ENCODE results near the gene MS4A14. TPM values are rescaled to one million over a fixed set of nuclear protein-coding genes. Genes with fewer than 3 reads are reported as not detected.

Gene MS4A14
- total RNA-seq, 2 experiments from 2014 or later: not detected

DNA sequence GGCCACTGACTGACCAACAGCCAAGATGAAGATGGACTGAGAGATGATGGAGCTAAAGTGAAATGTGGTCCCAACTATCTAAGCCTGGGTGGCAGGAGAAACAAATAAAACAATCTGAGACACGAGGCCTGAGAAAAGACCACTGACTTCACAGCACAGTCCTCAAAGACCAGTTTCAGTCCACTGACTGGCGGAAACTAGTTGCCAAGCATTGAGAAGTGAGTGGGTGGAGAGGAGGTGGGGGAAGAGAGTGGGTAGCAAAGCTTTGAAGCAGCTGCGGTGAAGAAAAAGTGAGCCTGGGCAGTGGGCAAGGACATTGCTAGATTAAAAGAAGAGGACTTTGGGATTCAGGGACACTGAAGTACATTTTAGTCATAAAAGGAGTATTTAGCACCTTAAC is 61.3 kb downstream of the MS4A14 start:
- no peaks in the 10 kb centered on the region for H3K9me3 ChIP-seq (ENCODE audit: control insufficient read depth in 1 of 2, insufficient read depth in 1 of 2, low read length in 2 of 2)
- intact Hi-C loops (cut with DNase I, micrococcal nuclease): no loop called here
- H3K4me1 ChIP-seq (ENCODE audit: insufficient read depth, low read length): no peaks in the 10 kb centered on the region
- Mint-ChIP-seq H3K4me1 (ENCODE audit: low read depth) (no peaks in the 10 kb centered on the region), H3K4me3 (no peak overlapping the region), H3K36me3 (ENCODE audit: low read depth) (no peaks in the 10 kb centered on the region), H3K27me3 (no peaks in the 10 kb centered on the region), H3K27ac (no peak overlapping the region), H3K9me3 (no peaks in the 10 kb centered on the region)
- DNase-seq: no peak
- H3K27ac ChIP-seq (ENCODE audit: low read depth in 1 of 2, low read length in 2 of 2): no peak overlapping the region
- H3K36me3 ChIP-seq (ENCODE audit: insufficient read depth, low read length): no peaks in the 10 kb centered on the region
- ChIA-PET POLR2A (no interaction called here), CTCF (no interaction called here)
- TF ChIP-seq, protein P1, sequence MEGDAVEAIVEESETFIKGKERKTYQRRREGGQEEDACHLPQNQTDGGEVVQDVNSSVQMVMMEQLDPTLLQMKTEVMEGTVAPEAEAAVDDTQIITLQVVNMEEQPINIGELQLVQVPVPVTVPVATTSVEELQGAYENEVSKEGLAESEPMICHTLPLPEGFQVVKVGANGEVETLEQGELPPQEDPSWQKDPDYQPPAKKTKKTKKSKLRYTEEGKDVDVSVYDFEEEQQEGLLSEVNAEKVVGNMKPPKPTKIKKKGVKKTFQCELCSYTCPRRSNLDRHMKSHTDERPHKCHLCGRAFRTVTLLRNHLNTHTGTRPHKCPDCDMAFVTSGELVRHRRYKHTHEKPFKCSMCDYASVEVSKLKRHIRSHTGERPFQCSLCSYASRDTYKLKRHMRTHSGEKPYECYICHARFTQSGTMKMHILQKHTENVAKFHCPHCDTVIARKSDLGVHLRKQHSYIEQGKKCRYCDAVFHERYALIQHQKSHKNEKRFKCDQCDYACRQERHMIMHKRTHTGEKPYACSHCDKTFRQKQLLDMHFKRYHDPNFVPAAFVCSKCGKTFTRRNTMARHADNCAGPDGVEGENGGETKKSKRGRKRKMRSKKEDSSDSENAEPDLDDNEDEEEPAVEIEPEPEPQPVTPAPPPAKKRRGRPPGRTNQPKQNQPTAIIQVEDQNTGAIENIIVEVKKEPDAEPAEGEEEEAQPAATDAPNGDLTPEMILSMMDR (IDR thresholded peaks at IDR 0.05): no peak
- ATAC-seq (ENCODE audit: poor library complexity): no peak
- H3K4me3 ChIP-seq (ENCODE audit: low read length): no peak overlapping the region
- H3K27me3 ChIP-seq (ENCODE audit: control insufficient read depth in 1 of 2, insufficient read depth in 2 of 2, low read length in 2 of 2): no peaks in the 10 kb centered on the region

DNA sequence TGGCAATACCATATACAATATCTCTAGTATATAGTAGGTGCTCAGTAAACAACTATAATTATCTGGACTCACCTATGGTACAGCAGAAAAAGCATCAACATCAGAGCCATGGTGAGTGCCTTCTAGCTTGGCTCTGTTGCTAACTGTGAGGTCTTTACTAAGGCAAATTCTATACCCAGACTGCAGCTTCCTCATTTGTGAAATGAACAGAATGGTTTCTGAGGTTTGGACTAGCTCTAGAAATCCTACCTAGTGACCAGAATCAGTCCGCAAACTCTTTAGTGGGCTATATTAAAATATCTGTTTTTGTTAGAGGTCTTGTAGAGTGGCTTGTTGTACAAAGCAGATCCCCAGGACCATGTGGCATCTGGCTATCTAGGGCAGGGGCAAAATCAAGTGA is 63.1 kb downstream of the MS4A14 start:
- Histone ChIP-seq H3K27ac (ENCODE audit: low read depth in 1 of 2, low read length in 2 of 2) (no peak overlapping the region), H3K36me3 (ENCODE audit: insufficient read depth, low read length) (no peaks in the 10 kb centered on the region), H3K27me3 (ENCODE audit: control insufficient read depth in 1 of 2, insufficient read depth in 2 of 2, low read length in 2 of 2) (no peaks in the 10 kb centered on the region), H3K4me3 (ENCODE audit: low read length) (no peak overlapping the region), H3K9me3 (ENCODE audit: control insufficient read depth in 1 of 2, insufficient read depth in 1 of 2, low read length in 2 of 2) (no peaks in the 10 kb centered on the region), H3K4me1 (ENCODE audit: insufficient read depth, low read length) (no peaks in the 10 kb centered on the region)
- Mint-ChIP-seq H3K27ac (no peak overlapping the region), H3K27me3 (no peaks in the 10 kb centered on the region), H3K9me3 (no peaks in the 10 kb centered on the region), H3K4me1 (ENCODE audit: low read depth) (no peaks in the 10 kb centered on the region), H3K36me3 (ENCODE audit: low read depth) (no peaks in the 10 kb centered on the region), H3K4me3 (no peak overlapping the region)
- ATAC-seq (ENCODE audit: poor library complexity) (no peak), DNase-seq (no peak)
- ChIA-PET CTCF (no interaction called here), POLR2A (no interaction called here)
- intact Hi-C loops (cut with DNase I, micrococcal nuclease): no loop called here
- TF ChIP-seq, protein P1 (IDR thresholded peaks at IDR 0.05): no peak

Other genes with a start within 250 kb of the MS4A14 start
- gene MS4A6A, start 213.4 kb upstream of the MS4A14 start, total RNA-seq: 1 to 10 TPM; 3.3 TPM
- gene MS4A4E, start 153.3 kb upstream of the MS4A14 start, total RNA-seq: not detected
- not detected for gene MS4A4A, start 115.8 kb upstream of the MS4A14 start, total RNA-seq
- gene MS4A6E, start 69.2 kb upstream of the MS4A14 start, total RNA-seq: not detected
- under 1 TPM in 1 of 2 experiments, not detected in 1; 0.80 TPM for gene MS4A7, start 17.9 kb upstream of the MS4A14 start, total RNA-seq
- gene MS4A5, start 33.1 kb downstream of the MS4A14 start, total RNA-seq: not detected
- under 1 TPM; 0.75 to 0.82 TPM for gene MS4A1, start 59.4 kb downstream of the MS4A14 start, total RNA-seq
- not detected for gene MS4A12, start 96.3 kb downstream of the MS4A14 start, total RNA-seq
- not detected for gene MS4A13, start 118.9 kb downstream of the MS4A14 start, total RNA-seq